NCI-H82 treated with DMSO at 0.1 percent for 48 hours (cell line): Measurements from ENCODE around the gene SORCS2.

Source experiments
- DNase-seq: peaks from one replicate; lab custom pipeline; 2025; ENCODE audit not compliant: unreplicated experiment; lab: John Stamatoyannopoulos, UW

The SORCS2 gene

GRCh38 chr4:7422151-7422897, 230.0 kb downstream of the SORCS2 start:
- DNase-seq, result no peak

DNA sequence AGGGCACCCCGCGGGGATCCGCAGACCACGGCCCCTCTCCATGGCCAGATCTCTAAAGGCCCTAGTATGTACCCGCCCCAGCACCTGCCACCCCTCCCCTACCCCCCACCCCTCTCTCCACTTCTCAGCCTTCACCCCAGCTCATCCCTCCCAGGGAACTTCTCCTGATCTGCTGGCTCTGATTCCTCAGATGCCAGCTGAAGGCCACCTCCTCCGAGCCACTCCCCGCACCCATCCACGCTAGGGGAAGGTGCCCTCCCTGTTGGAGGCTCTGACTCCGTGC, 230.5 kb downstream of the SORCS2 start:
- DNase-seq, result no peak

- no peak for DNase-seq
Observed at GRCh38 chr4:7423391-7423790, 231.1 kb downstream of the SORCS2 start.

- DNase-seq, result no peak
Observed at GRCh38 chr4:7423801-7424552, 231.6 kb downstream of the SORCS2 start.

DNA sequence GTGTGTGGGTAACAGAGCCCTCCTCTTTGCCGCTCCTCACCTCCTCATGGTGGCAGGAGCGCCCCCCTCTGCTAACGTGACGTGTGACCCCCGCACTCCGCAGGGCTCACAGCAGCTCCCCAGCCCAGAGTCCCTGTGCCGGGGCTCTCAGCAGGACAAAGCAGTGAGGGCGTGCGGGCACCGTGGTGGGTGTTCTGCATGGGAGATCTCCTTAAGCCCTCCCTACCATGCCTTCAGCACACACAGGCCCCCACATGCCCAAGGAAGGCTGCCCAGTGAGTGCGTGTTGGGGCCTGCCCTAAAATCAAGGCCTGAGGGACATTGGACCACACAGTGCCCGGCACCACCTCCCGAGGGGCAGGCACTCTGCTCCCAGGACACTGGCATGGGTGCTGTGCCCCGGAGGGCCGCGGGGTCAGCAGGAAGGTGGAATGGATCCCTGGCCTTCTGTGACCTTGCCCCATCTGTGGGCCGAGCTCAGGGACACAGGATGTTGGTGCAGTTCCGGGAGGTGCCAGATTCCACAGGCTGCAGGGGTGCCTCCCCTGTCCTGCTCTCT, 232.3 kb downstream of the SORCS2 start:
- DNase-seq, result no peak

GRCh38 chr4:7425124-7425523, 232.8 kb downstream of the SORCS2 start:
- no peak for DNase-seq

DNA sequence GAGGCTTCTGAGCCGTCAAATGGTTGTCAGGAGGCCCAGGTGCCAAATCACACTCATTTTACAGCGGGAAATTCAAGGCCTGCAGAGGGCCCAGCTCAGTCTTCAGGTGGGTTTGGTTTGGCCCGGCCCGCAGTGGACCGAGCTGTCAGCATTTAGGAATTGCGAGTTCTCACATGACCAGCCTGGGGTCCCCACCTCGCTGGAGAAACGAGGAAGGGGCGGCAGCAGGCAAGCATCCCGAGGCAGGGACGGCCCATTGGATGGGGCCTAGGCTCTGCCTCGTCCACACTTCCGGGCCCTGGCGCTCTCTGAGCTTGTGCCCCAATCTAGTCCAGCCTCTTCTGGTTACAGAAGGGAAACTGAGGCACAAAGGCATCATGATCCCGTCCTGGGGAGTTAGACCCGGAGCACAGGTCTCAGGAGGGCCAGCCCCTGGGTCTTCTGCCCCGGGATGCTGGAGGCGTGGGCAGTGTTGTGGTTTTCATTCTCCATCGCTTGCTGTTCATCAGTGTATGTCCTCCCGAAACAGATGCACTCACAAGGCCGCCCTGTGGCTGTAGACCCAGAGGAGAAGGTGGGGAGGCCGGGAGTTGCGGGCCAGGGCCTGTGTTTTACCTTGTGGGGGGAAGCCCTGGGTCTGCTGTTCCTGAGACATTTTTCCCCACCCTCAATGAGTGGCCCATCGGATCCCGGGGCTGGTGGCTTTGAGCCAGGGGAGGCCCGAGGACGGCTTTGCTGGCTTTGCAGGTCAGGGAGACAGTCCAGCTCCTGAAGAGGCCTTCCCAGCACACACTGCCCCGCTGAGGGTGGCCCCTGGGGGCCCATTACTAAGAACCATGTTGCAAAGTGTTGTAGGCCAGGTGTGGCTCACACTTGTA, 233.5 kb downstream of the SORCS2 start:
- DNase-seq, result no peak

GRCh38 chr4:7426525-7427171, 234.3 kb downstream of the SORCS2 start:
- no peak for DNase-seq

- DNase-seq, result no peak
Observed at GRCh38 chr4:7427361-7427760, 235.0 kb downstream of the SORCS2 start.

GRCh38 chr4:7427831-7428260, 235.5 kb downstream of the SORCS2 start:
- DNase-seq, result no peak

GRCh38 chr4:7428261-7429068, 236.1 kb downstream of the SORCS2 start:
- DNase-seq, result no peak

DNA sequence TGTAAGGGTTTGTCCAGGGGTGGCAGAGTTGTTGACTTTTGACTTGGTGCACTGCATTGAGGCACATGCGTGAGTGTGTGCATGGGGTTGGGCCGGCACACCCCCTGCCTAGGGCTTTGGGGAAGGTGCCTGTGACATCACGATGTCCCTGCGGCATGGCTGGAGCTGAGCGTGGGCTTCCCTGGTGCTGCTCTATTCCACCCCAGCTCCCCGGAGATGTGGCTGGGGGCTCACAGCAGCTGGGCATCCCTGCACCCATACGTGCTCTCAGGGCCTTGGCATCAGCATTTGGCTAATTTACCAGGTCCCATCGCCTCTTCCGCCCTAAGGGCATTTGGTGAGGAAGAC, 236.7 kb downstream of the SORCS2 start:
- no peak for DNase-seq

GRCh38 chr4:7429601-7430078, 237.3 kb downstream of the SORCS2 start:
- DNase-seq, result no peak

- no peak for DNase-seq
Observed at GRCh38 chr4:7430368-7430964, 238.1 kb downstream of the SORCS2 start.

DNA sequence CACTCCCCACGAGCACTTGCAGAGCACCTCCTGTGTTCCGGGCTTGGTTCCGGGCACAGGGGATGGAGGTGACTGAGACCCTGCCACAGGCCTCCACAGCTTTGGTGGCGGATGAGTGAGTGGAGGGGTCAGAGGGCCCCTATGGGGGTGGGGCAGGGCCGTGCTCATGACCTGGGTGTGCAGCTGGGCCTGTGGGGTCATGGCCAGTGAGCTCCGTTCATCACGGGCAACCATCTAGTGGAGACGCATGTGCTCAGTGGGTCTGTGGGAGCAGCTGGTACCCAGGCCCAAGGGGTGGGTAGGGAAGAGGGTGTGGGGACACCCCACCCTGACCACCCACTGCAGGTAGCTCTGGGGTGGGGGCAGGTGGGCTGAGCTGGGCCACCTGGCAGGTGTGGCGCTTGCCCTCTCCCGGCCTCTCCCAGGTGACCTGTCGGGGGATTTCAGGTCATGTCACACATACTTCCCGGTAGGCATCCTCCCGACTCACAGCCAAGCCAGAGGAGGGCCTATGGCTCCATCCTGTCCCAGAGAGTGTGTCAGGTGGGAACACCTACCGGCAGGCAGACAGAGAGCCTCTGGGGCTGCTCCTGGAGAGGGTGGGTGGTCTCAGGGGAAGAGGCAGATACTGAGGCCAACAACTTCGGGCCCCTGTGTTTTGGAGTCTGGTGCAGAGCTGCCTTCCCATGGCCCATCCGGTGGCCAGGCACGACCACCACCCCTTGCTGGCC, 238.8 kb downstream of the SORCS2 start:
- DNase-seq, result no peak

DNA sequence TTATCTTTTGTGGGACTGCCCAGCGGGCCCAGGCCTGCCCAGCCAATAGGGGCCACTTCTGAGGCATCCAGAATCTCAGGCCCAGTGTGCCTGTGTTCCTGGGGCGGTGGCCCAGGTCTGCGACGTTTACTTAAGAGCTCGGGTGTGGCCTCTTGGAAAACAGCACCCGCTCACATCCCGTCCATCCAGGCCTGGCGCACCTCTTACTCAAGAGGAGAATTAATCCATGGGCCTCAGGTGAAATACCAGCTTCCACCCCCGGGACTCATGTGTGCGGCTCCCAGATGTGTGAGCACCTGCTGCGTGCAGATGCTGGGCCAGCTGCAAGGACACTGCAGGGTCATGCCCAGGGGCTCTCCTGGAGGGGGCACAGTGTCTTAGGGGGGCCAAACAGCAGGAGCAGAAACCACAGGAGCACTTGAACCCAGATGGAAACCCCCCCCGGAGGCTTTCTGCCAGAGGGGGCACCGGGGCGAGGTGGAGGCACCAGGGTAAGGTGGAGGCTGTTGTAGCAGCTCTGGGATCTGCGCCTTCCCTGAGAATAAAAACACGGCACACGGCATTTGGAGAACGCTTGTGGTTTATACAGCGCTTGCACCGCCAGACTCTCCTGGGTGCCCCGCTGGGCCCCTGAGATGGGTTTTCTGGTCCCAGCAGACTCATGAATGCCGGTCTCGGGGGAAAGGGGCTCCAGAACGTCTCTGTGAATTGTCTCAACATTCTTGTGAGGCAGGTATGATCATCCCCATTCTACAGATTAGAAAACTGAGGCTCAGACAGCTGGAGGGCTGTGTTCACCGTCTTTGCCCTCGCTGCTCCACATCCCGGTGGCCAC, 239.6 kb downstream of the SORCS2 start:
- DNase-seq, result no peak

GRCh38 chr4:7432531-7433375, 240.4 kb downstream of the SORCS2 start:
- no peak for DNase-seq
